HEK293 (cell line): ENCODE data around the gene OTOR.

Experiments
- CTCF ChIA-PET: fragments of 350-600 bp; formaldehyde crosslinking; extraction: SDS; loops from one replicate; lab custom pipeline; 2021; ENCODE audit warnings: antibody characterized with exemption; lab: Yijun Ruan, JAX
- POLR2A ChIA-PET: fragments of 300-600 bp; formaldehyde crosslinking; extraction: SDS; loops from one replicate; lab custom pipeline; 2020; ENCODE audit warnings: antibody characterized with exemption, inconsistent platforms; lab: Yijun Ruan, JAX
- H3K27ac ChIP-seq: fragments of 200-500 bp; sonication (Bioruptor generic); 2 replicates; pipeline ENCODE4 v1.5.1; 2014; ENCODE audit warnings: low read depth, low read length, control low read depth, inconsistent platforms; ENCODE audit errors: extremely low read depth
- H3K36me3 ChIP-seq, 2 experiments: fragments of 200-500 bp in 1 of 2; sonication (Bioruptor generic) in 1 of 2; 1 replicate in 1 of 2; 2 replicates in 1 of 2; pipeline ENCODE4 v1.5.1; 2014 to 2017; ENCODE audit warnings: inconsistent platforms in 2 of 2, low read length in 2 of 2; ENCODE audit not compliant: control insufficient read depth in 2 of 2, insufficient read depth in 1 of 2
- H3K4me1 ChIP-seq: fragments of 200-500 bp; sonication (Bioruptor generic); 2 replicates; pipeline ENCODE4 v1.5.1; 2014; ENCODE audit warnings: mild to moderate bottlenecking, low read length, inconsistent platforms; ENCODE audit not compliant: control insufficient read depth, insufficient read depth
- H3K4me3 ChIP-seq: 2 replicates; pipeline ENCODE4 v1.5.1; 2011; ENCODE audit warnings: low read depth, mild to moderate bottlenecking, control low read depth, low read length, moderate library complexity
- H3K9me3 ChIP-seq: fragments of 200-500 bp; sonication (Bioruptor generic); 2 replicates; pipeline ENCODE4 v1.5.1; 2014; ENCODE audit warnings: low read depth, low read length, inconsistent platforms; ENCODE audit not compliant: control insufficient read depth, insufficient read depth
- GLI4 ChIP-seq: fragments of 450-650 bp; formaldehyde crosslinking; IDR thresholded peaks from 2 replicates; pipeline ENCODE4 v1.5.1; 2016; ENCODE audit warnings: missing biosample characterization, missing genetic modification characterization
- HOXA7 ChIP-seq: sonication (generic); formaldehyde crosslinking; IDR thresholded peaks from 2 replicates; pipeline ENCODE4 v1.8.1; 2022; ENCODE audit warnings: missing genetic modification reagents, borderline replicate concordance
- MEIS1 ChIP-seq: sonication (generic); formaldehyde crosslinking; IDR thresholded peaks from 2 replicates; pipeline ENCODE4 v1.8.1; 2022; ENCODE audit warnings: missing genetic modification reagents, mild to moderate bottlenecking, borderline replicate concordance
- PRDM1 ChIP-seq: fragments of 450-650 bp; formaldehyde crosslinking; IDR thresholded peaks from 2 replicates; pipeline ENCODE4; 2016; ENCODE audit warnings: missing biosample characterization, missing genetic modification characterization
- REPIN1 ChIP-seq: fragments of 450-650 bp; formaldehyde crosslinking; IDR thresholded peaks from 2 replicates; pipeline ENCODE4 v1.5.1; 2017; ENCODE audit warnings: missing biosample characterization, missing genetic modification characterization, low read depth
- SETDB1 ChIP-seq: IDR thresholded peaks from one replicate; pipeline ENCODE4 v1.6.1; 2017; ENCODE audit warnings: mild to moderate bottlenecking, low read length, moderate library complexity, mixed read lengths; ENCODE audit not compliant: insufficient read length
- ZBTB48 ChIP-seq: fragments of 450-650 bp; formaldehyde crosslinking; IDR thresholded peaks from 2 replicates; pipeline ENCODE4 v1.5.1; 2016; ENCODE audit warnings: missing biosample characterization, missing genetic modification characterization
- ZIC2 ChIP-seq: fragments of 450-650 bp; formaldehyde crosslinking; IDR thresholded peaks from 2 replicates; pipeline ENCODE4 v1.5.1; 2016; ENCODE audit warnings: missing biosample characterization, missing genetic modification characterization
- ZNF121 ChIP-seq: fragments of 450-650 bp; formaldehyde crosslinking; IDR thresholded peaks from 2 replicates; pipeline ENCODE4 v1.5.1; 2016; ENCODE audit warnings: missing biosample characterization, missing genetic modification characterization
- ZNF132 ChIP-seq: fragments of 450-650 bp; formaldehyde crosslinking; IDR thresholded peaks from 2 replicates; pipeline ENCODE4 v1.5.1; 2017; ENCODE audit warnings: missing biosample characterization, missing genetic modification characterization, borderline replicate concordance
- ZNF133 ChIP-seq: fragments of 450-650 bp; formaldehyde crosslinking; IDR thresholded peaks from 2 replicates; pipeline ENCODE4 v1.5.1; 2016; ENCODE audit warnings: missing biosample characterization, missing genetic modification characterization
- ZNF214 ChIP-seq: fragments of 450-650 bp; formaldehyde crosslinking; IDR thresholded peaks from 2 replicates; pipeline ENCODE4 v1.5.1; 2017; ENCODE audit warnings: missing biosample characterization, mild to moderate bottlenecking, missing genetic modification characterization, borderline replicate concordance
- ZNF223 ChIP-seq: fragments of 450-650 bp; formaldehyde crosslinking; IDR thresholded peaks from 2 replicates; pipeline ENCODE4 v1.5.1; 2016; ENCODE audit warnings: missing biosample characterization, missing genetic modification characterization
- ZNF23 ChIP-seq: fragments of 450-650 bp; formaldehyde crosslinking; IDR thresholded peaks from 2 replicates; pipeline ENCODE4 v1.5.1; 2016; ENCODE audit warnings: missing biosample characterization, missing genetic modification characterization, borderline replicate concordance
- ZNF350 ChIP-seq: fragments of 450-650 bp; formaldehyde crosslinking; IDR thresholded peaks from 2 replicates; pipeline ENCODE4 v1.5.0; 2017; ENCODE audit warnings: missing biosample characterization, mild to moderate bottlenecking, missing genetic modification characterization
- ZNF561 ChIP-seq: fragments of 450-650 bp; IDR thresholded peaks from 2 replicates; pipeline ENCODE4 v1.5.1; 2018; ENCODE audit warnings: missing biosample characterization, missing genetic modification characterization, borderline replicate concordance
- ZNF585B ChIP-seq: fragments of 450-650 bp; formaldehyde crosslinking; IDR thresholded peaks from 2 replicates; pipeline ENCODE4 v1.5.1; 2016; ENCODE audit warnings: missing biosample characterization, missing genetic modification characterization
- ZNF658 ChIP-seq: fragments of 450-650 bp; formaldehyde crosslinking; IDR thresholded peaks from 2 replicates; pipeline ENCODE4; 2016; ENCODE audit warnings: missing biosample characterization, missing genetic modification characterization
- ZNF76 ChIP-seq: fragments of 450-650 bp; formaldehyde crosslinking; IDR thresholded peaks from 2 replicates; pipeline ENCODE4; 2016; ENCODE audit warnings: low read depth, missing biosample characterization, missing genetic modification characterization, borderline replicate concordance
- ZNF777 ChIP-seq: fragments of 450-650 bp; formaldehyde crosslinking; IDR thresholded peaks from 2 replicates; pipeline ENCODE4 v1.5.1; 2017; ENCODE audit warnings: missing biosample characterization, missing genetic modification characterization, borderline replicate concordance
- ZSCAN30 ChIP-seq: fragments of 450-650 bp; IDR thresholded peaks from 2 replicates; pipeline ENCODE4 v1.5.1; 2018; ENCODE audit warnings: missing biosample characterization, mild to moderate bottlenecking, missing genetic modification characterization, moderate library complexity
- TF ChIP-seq, protein P1 (sequence below): fragments of 450-650 bp; formaldehyde crosslinking; IDR thresholded peaks from 2 replicates; pipeline ENCODE4 v1.5.1; 2016; ENCODE audit warnings: missing biosample characterization, missing genetic modification characterization, borderline replicate concordance
- TF ChIP-seq, protein P2 (sequence below): fragments of 450-650 bp; formaldehyde crosslinking; IDR thresholded peaks from 2 replicates; pipeline ENCODE4 v1.5.1; 2017; ENCODE audit warnings: missing biosample characterization, missing genetic modification characterization
- TF ChIP-seq, protein P3 (sequence below): fragments of 450-650 bp; IDR thresholded peaks from 2 replicates; pipeline ENCODE4 v1.5.1; 2018; ENCODE audit warnings: missing biosample characterization, missing genetic modification characterization
- TF ChIP-seq, protein P4 (sequence below): fragments of 450-650 bp; formaldehyde crosslinking; optimal IDR thresholded peaks from 2 replicates; pipeline ENCODE3; 2016; ENCODE audit warnings: missing biosample characterization, mild to moderate bottlenecking, missing genetic modification characterization
- TF ChIP-seq, protein P5 (sequence below): fragments of 450-650 bp; formaldehyde crosslinking; IDR thresholded peaks from 2 replicates; pipeline ENCODE4 v1.5.1; 2016; ENCODE audit warnings: missing biosample characterization, missing genetic modification characterization

Gene OTOR

DNA sequence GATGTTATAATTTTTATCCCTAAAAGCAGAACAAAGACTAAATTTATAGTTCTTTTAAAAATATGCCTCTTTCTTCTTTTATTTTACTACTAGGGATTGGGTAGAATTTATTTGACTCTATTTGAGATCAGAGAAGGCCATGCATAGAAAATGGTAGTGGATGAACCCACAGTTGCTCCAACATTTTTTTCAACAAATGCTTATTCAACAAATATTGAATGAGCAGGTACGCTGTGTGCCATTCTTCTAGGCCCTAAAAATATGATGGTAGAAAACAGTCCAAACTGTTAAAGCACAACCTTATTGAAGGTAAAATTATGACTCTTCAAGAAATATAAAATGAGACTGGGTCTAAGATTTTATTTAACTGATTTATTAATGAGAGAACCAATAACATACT is 30.0 kb downstream of the OTOR start:
- Histone ChIP-seq H3K4me1 (no peaks in the 10 kb centered on the region), H3K9me3 (no peaks in the 10 kb centered on the region), H3K27ac (no peak overlapping the region), H3K4me3 (no peak overlapping the region), H3K36me3 (no peaks in the 10 kb centered on the region)
- CTCF ChIA-PET: no interaction called here
- no peak for TF ChIP-seq PRDM1
- TF ChIP-seq, protein P1, sequence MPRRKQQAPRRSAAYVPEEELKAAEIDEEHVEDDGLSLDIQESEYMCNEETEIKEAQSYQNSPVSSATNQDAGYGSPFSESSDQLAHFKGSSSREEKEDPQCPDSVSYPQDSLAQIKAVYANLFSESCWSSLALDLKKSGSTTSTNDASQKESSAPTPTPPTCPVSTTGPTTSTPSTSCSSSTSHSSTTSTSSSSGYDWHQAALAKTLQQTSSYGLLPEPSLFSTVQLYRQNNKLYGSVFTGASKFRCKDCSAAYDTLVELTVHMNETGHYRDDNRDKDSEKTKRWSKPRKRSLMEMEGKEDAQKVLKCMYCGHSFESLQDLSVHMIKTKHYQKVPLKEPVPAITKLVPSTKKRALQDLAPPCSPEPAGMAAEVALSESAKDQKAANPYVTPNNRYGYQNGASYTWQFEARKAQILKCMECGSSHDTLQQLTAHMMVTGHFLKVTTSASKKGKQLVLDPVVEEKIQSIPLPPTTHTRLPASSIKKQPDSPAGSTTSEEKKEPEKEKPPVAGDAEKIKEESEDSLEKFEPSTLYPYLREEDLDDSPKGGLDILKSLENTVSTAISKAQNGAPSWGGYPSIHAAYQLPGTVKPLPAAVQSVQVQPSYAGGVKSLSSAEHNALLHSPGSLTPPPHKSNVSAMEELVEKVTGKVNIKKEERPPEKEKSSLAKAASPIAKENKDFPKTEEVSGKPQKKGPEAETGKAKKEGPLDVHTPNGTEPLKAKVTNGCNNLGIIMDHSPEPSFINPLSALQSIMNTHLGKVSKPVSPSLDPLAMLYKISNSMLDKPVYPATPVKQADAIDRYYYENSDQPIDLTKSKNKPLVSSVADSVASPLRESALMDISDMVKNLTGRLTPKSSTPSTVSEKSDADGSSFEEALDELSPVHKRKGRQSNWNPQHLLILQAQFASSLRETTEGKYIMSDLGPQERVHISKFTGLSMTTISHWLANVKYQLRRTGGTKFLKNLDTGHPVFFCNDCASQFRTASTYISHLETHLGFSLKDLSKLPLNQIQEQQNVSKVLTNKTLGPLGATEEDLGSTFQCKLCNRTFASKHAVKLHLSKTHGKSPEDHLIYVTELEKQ (tag by site-specific recombination): no peak
- TF ChIP-seq, protein P2, sequence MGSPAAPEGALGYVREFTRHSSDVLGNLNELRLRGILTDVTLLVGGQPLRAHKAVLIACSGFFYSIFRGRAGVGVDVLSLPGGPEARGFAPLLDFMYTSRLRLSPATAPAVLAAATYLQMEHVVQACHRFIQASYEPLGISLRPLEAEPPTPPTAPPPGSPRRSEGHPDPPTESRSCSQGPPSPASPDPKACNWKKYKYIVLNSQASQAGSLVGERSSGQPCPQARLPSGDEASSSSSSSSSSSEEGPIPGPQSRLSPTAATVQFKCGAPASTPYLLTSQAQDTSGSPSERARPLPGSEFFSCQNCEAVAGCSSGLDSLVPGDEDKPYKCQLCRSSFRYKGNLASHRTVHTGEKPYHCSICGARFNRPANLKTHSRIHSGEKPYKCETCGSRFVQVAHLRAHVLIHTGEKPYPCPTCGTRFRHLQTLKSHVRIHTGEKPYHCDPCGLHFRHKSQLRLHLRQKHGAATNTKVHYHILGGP: no peak
- TF ChIP-seq ZNF777 (tag by site-specific recombination): no peak
- TF ChIP-seq MEIS1 (CRISPR knock-in tag): no peak
- no peak for TF ChIP-seq ZNF121 (tag by site-specific recombination)
- no peak for TF ChIP-seq GLI4 (tag by site-specific recombination)
- no peak for TF ChIP-seq ZNF133
- no peak for TF ChIP-seq ZNF132 (tag by site-specific recombination)
- TF ChIP-seq REPIN1: no peak
- no peak for TF ChIP-seq ZNF214 (tag by site-specific recombination)
- no peak for TF ChIP-seq ZIC2 (tag by site-specific recombination)
- POLR2A ChIA-PET: no interaction called here

DNA sequence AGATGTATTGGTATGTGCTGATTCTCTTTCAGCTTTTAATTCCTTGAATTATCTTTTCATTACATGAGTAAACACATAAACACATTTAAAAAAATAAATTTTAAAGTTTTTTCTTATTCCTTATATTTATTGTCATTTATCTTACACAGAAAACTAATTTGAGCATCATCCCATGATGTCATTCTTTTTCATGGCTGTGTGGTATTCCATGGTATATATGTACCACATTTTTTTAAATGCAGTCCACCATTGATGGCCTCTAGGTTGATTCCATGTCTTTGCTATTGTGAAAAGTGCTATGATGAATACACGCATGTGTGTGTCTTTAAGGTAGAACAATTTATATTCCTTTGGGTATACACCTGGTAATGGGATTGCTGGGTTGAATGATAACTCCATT is 33.3 kb downstream of the OTOR start:
- ChIA-PET POLR2A (no interaction called here), CTCF (no interaction called here)
- Histone ChIP-seq H3K4me1 (no peaks in the 10 kb centered on the region), H3K4me3 (no peak overlapping the region), H3K9me3 (no peaks in the 10 kb centered on the region), H3K27ac (no peak overlapping the region), H3K36me3 (no peaks in the 10 kb centered on the region)
- no peak for TF ChIP-seq ZNF561 (tag by site-specific recombination)
- no peak for TF ChIP-seq ZNF585B (tag by site-specific recombination)
- TF ChIP-seq ZSCAN30 (tag by site-specific recombination): no peak
- TF ChIP-seq ZNF350: no peak
- TF ChIP-seq, protein P3, sequence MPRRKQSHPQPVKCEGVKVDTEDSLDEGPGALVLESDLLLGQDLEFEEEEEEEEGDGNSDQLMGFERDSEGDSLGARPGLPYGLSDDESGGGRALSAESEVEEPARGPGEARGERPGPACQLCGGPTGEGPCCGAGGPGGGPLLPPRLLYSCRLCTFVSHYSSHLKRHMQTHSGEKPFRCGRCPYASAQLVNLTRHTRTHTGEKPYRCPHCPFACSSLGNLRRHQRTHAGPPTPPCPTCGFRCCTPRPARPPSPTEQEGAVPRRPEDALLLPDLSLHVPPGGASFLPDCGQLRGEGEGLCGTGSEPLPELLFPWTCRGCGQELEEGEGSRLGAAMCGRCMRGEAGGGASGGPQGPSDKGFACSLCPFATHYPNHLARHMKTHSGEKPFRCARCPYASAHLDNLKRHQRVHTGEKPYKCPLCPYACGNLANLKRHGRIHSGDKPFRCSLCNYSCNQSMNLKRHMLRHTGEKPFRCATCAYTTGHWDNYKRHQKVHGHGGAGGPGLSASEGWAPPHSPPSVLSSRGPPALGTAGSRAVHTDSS (tag by site-specific recombination): no peak
- no peak for TF ChIP-seq ZNF658 (tag by site-specific recombination)
- no peak for TF ChIP-seq ZNF76
- TF ChIP-seq HOXA7 (CRISPR knock-in tag): no peak
- no peak for TF ChIP-seq ZNF23 (tag by site-specific recombination)
- TF ChIP-seq, protein P4, sequence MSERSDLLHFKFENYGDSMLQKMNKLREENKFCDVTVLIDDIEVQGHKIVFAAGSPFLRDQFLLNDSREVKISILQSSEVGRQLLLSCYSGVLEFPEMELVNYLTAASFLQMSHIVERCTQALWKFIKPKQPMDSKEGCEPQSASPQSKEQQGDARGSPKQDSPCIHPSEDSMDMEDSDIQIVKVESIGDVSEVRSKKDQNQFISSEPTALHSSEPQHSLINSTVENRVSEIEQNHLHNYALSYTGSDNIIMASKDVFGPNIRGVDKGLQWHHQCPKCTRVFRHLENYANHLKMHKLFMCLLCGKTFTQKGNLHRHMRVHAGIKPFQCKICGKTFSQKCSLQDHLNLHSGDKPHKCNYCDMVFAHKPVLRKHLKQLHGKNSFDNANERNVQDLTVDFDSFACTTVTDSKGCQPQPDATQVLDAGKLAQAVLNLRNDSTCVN (tag by site-specific recombination): no peak
- TF ChIP-seq SETDB1: no peak
- TF ChIP-seq ZBTB48 (tag by site-specific recombination): no peak
- no peak for TF ChIP-seq ZNF223 (tag by site-specific recombination)
- TF ChIP-seq, protein P5, sequence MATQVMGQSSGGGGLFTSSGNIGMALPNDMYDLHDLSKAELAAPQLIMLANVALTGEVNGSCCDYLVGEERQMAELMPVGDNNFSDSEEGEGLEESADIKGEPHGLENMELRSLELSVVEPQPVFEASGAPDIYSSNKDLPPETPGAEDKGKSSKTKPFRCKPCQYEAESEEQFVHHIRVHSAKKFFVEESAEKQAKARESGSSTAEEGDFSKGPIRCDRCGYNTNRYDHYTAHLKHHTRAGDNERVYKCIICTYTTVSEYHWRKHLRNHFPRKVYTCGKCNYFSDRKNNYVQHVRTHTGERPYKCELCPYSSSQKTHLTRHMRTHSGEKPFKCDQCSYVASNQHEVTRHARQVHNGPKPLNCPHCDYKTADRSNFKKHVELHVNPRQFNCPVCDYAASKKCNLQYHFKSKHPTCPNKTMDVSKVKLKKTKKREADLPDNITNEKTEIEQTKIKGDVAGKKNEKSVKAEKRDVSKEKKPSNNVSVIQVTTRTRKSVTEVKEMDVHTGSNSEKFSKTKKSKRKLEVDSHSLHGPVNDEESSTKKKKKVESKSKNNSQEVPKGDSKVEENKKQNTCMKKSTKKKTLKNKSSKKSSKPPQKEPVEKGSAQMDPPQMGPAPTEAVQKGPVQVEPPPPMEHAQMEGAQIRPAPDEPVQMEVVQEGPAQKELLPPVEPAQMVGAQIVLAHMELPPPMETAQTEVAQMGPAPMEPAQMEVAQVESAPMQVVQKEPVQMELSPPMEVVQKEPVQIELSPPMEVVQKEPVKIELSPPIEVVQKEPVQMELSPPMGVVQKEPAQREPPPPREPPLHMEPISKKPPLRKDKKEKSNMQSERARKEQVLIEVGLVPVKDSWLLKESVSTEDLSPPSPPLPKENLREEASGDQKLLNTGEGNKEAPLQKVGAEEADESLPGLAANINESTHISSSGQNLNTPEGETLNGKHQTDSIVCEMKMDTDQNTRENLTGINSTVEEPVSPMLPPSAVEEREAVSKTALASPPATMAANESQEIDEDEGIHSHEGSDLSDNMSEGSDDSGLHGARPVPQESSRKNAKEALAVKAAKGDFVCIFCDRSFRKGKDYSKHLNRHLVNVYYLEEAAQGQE: no peak
